Skeletal muscle satellite cell (primary cell): ENCODE data around the gene PINLYP.

Source experiments
- H3K27me3 ChIP-seq: 2 replicates; pipeline ENCODE4 v1.7.0; 2013; ENCODE audit warnings: low read length; ENCODE audit not compliant: control insufficient read depth, insufficient read depth
- H3K36me3 ChIP-seq: 2 replicates; pipeline ENCODE4 v1.7.0; 2013; ENCODE audit warnings: mild to moderate bottlenecking, control low read depth, low read length; ENCODE audit not compliant: insufficient read depth
- H3K4me1 ChIP-seq: 2 replicates; pipeline ENCODE4 v1.7.0; 2013; ENCODE audit warnings: low read length; ENCODE audit not compliant: control insufficient read depth, insufficient read depth
- H3K4me2 ChIP-seq: 2 replicates; pipeline ENCODE4 v1.7.0; 2013; ENCODE audit warnings: mild to moderate bottlenecking, low read length
- H3K4me3 ChIP-seq: 2 replicates; pipeline ENCODE4 v1.7.0; 2013; ENCODE audit warnings: low read length
- H3K9ac ChIP-seq: 2 replicates; pipeline ENCODE4 v1.7.0; 2013; ENCODE audit warnings: mild to moderate bottlenecking, low read depth, low read length, moderate library complexity
- H3K9me3 ChIP-seq: replicated peaks from 2 replicates; pipeline ENCODE4 v1.7.0; 2013; ENCODE audit warnings: mild to moderate bottlenecking, control low read depth, low read length

The PINLYP gene

DNA sequence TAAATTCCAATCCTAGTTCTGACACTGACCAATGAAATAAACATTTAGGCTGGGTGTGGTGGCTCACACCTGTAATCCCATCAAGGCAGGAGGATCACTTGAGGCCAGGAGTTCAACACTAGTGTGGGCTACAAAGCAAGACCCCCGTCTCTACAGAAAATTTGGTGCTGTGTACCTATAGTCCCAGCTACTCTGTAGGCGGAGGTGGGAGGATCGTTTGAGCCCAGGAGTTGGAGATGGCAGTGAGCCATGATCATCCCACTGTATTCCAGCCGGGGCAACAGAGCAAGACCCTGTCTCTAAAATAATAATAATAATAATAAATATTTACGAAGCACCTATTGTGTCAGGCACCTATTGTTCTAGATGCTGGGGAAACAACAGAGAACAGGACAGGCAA is 13.7 kb downstream of the PINLYP start:
- no peak overlapping the region for H3K9ac ChIP-seq
- no peaks in the 10 kb centered on the region for H3K9me3 ChIP-seq
- peaks cover 50% of the 10 kb centered on the region for H3K36me3 ChIP-seq

DNA sequence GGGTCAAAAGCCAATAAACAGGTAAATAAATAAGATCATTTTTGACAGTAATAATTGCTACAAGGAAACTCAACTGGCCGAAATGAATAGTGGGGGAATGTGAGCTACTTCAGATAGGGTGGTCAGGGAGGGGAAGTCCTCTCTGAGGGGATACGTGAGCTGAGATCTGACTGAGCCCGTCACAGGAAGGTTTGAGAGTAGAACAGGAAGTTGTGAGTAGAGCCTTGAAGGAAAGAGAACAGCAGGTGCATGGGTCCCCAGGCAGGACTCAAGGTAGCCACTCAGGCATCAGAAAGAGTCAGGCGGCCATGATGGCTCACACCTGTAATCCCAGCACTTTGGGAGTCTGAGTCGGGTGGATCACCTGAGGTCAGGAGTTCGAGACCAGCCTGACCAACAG is 14.1 kb downstream of the PINLYP start:
- H3K4me3 ChIP-seq: no peak overlapping the region
- H3K4me2 ChIP-seq: no peak overlapping the region
- no peaks in the 10 kb centered on the region for H3K9me3 ChIP-seq
- H3K9ac ChIP-seq: no peak overlapping the region
- peaks cover 10% of the 10 kb centered on the region for H3K4me1 ChIP-seq
- no peaks in the 10 kb centered on the region for H3K27me3 ChIP-seq
- H3K36me3 ChIP-seq: peaks cover 53% of the 10 kb centered on the region

More for the DNA sequence above, 13.7 kb downstream of the PINLYP start:
- Histone ChIP-seq H3K27me3 (no peaks in the 10 kb centered on the region), H3K4me3 (no peak overlapping the region), H3K4me1 (peaks cover 6% of the 10 kb centered on the region), H3K4me2 (no peak overlapping the region)

DNA sequence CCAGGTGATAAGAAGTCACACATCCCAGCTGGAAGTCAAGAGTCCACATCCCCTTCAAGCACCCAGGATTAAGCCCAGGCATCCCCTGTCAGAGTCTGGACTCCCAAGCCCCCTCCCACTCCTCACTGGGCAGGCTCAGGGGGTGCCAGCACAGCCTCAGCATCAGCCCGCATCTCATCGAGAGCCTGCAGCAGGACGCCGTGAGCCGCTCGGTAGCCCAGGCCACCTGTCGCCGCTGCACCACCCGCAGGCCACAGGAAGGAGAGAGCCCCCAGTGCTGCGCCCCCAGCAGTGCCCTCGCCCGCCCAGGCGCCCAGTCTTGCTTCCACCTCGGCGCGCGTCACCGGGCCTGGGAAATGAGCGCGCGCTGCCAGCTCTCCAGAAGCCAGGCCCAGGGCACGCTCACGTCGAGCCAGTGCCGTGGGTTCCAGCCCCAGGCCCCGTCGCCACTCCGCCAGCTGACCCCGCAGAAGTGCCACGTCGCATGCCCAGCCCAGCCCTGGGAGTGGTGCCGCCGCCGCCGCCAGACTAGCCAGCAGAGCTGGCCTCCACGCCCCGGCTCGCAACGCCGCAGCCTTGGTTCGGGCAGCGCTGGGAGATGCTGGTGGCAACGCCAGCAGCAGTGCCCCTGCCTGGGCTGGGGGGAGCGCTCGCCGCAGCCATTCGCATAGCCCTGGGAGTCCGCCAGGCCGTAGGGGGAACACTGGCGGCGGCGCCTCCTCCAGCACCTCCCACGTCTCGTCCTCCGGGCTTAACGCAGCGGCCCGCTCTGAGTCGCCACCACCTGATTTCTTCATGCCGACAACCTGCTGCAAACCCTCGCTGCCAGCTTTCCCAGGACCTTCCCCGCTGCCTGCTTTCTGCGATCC is 16.5 kb downstream of the PINLYP start:
- H3K36me3 ChIP-seq: peaks cover 45% of the 10 kb centered on the region
- H3K9ac ChIP-seq: no peak overlapping the region

DNA sequence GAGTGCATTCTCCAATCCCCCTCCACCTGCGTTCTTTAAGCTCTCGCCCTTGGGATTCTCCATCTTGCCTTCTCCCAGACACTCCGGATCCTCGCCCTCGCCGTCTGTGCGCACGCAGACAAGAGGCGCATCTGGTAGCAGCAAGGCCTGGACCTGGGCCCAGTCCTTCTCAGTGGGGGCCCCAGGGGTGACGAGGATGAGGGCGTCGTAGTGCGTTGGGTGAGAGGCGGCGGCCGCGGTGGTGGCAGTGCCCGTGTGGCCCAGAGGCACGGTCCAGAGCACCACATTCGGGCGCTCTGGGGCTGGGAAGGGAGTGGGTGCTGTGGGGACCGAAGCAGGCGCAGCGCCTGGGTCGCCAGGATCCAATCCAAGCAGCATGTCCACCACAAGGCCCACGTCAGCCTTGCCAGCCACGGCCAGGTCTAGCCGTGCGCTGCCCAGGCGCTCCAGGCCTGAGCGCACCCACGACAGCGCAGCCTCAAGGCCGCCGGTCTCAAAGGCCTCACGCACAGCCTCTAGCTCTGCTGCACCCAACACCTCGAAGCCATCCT is 17.3 kb downstream of the PINLYP start:
- Histone ChIP-seq H3K4me2 (no peak overlapping the region), H3K4me1 (peaks cover 20% of the 10 kb centered on the region), H3K9me3 (no peaks in the 10 kb centered on the region), H3K9ac (peak overlapping the region; percentile 13), H3K27me3 (no peaks in the 10 kb centered on the region), H3K4me3 (no peak overlapping the region), H3K36me3 (peaks cover 45% of the 10 kb centered on the region)

More for the DNA sequence above, 16.5 kb downstream of the PINLYP start:
- no peak overlapping the region for H3K4me3 ChIP-seq
- H3K9me3 ChIP-seq: no peaks in the 10 kb centered on the region
- H3K4me1 ChIP-seq: peaks cover 13% of the 10 kb centered on the region
- H3K4me2 ChIP-seq: no peak overlapping the region
- H3K27me3 ChIP-seq: no peaks in the 10 kb centered on the region

DNA sequence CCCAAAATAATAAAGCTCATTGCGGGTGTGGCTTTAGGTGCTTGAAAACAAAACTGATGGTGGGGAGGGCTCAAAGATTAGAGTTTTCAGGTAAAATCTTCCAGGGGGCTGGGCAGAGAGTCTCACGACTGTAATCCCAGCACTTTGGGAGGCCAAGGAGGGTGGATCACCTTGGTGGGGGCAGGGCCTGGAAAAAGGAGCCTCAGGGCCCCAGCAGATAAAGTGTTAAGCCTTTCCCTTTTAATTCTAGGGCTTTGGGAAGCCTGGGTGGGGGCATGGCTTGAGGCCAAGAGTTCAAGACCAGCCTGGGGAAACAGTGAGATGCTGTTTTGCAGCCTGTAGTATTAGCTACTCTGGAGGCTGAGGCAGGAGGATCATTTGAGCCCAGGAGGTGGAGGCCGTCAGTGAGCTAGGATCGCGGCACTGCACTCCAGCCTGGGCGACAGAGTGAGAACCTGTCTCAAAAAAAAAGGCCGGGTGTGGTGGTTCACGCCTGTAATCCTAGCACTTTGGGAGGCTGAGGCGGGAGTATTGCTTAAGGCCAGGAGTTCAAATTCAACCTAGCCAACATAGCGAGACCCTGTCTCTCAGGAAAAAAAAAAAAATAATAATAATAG is 18.6 kb downstream of the PINLYP start:
- H3K36me3 ChIP-seq: peaks cover 50% of the 10 kb centered on the region
- peaks cover 25% of the 10 kb centered on the region for H3K4me1 ChIP-seq
- H3K4me2 ChIP-seq: peak overlapping the region; percentile 100
- H3K9ac ChIP-seq: peak overlapping the region; percentile 91
- no peaks in the 10 kb centered on the region for H3K9me3 ChIP-seq
- no peaks in the 10 kb centered on the region for H3K27me3 ChIP-seq
- H3K4me3 ChIP-seq: peak overlapping the region; percentile 94

DNA sequence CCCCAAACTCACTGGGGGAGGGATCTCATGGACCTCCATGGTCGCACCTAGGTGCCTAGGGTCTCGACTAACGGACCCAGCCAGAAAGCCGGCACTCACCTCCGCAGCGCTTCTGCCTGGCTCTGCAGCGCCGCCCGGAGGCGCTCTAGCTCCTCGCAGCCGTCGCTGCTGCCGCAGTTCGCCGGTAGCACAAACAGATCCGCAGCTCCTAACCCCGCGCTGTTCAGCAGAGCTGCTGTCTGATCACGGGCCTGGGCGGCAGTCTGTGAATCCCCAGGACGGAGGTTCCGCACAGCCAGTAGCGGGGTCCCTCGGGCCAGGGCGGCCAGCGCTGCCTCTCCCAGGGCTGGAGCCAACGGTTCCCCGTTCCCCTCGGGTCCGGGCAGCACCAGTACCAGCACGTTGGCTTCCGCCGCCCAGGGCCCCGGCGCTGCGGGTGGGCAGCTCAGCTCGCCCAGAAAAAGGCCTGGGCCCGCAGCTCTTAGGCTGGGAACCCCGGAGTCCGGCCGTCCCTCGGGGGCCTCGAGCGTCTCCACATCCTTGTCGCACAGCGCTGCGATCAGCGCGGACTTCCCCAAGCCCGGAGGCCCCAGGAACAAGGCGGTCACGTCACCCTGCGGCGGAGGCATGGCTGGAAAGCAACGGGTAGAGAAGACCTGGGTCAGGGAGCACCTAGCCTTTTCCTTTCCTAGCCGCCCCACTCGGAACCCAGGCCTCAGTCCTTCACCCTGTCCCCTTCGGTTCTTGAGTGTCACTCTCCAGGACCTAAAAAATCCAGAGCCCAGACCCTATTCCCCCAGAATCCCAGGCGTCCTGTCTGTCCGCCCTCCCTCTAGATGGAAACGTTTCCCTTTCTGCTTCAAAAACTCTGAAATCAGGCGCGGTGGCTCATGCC is 19.4 kb downstream of the PINLYP start:
- H3K36me3 ChIP-seq: peaks cover 56% of the 10 kb centered on the region
- H3K9ac ChIP-seq: peak overlapping the region; percentile 91
- H3K4me3 ChIP-seq: peak overlapping the region; percentile 94
- peaks cover 25% of the 10 kb centered on the region for H3K4me1 ChIP-seq
- H3K4me2 ChIP-seq: peak overlapping the region; percentile 100
- H3K9me3 ChIP-seq: no peaks in the 10 kb centered on the region
- no peaks in the 10 kb centered on the region for H3K27me3 ChIP-seq

DNA sequence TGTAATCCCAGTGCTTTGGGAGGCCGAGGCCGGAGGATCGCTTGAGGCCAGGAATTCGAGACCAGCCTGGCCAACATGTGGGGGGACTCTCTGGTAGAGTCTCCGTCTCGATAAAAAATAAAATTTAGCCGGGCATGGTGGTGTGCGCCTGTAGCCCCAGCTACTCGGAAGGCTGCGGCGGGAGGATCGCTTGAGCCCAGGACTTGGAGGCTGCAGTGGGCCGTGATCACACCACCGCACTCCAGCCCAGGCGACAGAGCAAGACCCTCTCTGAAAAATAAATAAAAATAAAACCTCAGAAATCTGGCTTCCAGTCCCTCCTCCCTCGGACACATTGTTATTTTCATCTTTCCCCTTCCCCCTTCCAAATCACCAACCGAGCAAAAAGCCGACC is 20.0 kb downstream of the PINLYP start:
- H3K4me3 ChIP-seq: peak overlapping the region; percentile 94
- peak overlapping the region; percentile 100 for H3K4me2 ChIP-seq
- H3K4me1 ChIP-seq: peaks cover 25% of the 10 kb centered on the region
- H3K9ac ChIP-seq: peak overlapping the region; percentile 91
- H3K9me3 ChIP-seq: no peaks in the 10 kb centered on the region
- H3K36me3 ChIP-seq: peaks cover 50% of the 10 kb centered on the region
- H3K27me3 ChIP-seq: no peaks in the 10 kb centered on the region

DNA sequence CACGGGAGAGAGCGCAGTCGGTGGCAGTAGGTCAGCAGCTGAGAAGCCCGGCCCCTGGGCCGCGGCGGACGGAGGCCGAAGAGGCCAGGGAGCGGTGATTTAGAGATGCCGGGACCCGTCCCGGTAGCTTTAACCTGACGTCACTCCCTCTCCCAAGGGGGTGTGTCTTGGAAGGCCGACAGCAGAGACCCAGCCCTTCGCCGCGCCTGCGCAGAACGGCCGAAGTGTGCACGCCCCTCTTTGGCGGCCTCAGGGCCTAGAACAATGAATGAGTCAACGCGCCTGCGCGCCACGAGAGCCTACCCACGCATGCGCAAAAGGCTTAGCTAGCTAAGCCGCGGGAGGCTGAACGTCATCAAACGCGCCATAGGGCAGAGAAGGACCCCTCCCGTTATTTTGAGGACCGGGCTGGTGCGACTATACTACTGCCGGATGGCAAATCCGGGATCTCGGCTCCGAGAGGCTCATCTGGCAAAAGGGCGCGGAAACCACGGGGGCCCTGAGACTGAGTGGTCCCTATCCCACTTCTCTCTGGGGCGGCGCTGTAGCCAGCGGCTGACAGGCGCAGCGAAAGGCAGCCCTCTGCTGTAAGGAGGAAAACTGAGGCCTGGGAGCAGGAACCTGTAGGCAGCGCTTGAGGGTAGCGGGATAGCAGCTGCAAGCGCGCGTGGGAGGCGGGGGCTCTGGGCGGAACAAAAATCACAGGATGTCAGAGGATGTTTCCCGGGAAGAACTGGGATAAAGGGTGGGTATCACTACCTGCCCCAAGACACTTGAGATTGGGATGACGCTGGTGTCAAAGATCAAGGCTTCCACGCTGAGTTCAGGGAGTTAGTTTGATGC is 20.6 kb downstream of the PINLYP start, which contains the start of the genes IRGQ and ZNF576:
IRGQ (minus strand) TSS at position 136 of the 843 bp plus-strand sequence. CDS start 796 bp downstream, outside the sequence.
ZNF576 (plus strand) TSS at position 597 of the 843 bp plus-strand sequence. CDS start 514 bp downstream, outside the sequence.
- no peaks in the 10 kb centered on the region for H3K27me3 ChIP-seq
- H3K4me1 ChIP-seq: peaks cover 25% of the 10 kb centered on the region
- peak within 1 kb of the TSS; percentile 94 for H3K4me3 ChIP-seq
- H3K36me3 ChIP-seq: peaks cover 44% of the 10 kb centered on the region
- peak within 1 kb of the TSS; percentile 94 for H3K9ac ChIP-seq
- H3K4me2 ChIP-seq: peak within 1 kb of the TSS; percentile 100
- no peaks in the 10 kb centered on the region for H3K9me3 ChIP-seq

DNA sequence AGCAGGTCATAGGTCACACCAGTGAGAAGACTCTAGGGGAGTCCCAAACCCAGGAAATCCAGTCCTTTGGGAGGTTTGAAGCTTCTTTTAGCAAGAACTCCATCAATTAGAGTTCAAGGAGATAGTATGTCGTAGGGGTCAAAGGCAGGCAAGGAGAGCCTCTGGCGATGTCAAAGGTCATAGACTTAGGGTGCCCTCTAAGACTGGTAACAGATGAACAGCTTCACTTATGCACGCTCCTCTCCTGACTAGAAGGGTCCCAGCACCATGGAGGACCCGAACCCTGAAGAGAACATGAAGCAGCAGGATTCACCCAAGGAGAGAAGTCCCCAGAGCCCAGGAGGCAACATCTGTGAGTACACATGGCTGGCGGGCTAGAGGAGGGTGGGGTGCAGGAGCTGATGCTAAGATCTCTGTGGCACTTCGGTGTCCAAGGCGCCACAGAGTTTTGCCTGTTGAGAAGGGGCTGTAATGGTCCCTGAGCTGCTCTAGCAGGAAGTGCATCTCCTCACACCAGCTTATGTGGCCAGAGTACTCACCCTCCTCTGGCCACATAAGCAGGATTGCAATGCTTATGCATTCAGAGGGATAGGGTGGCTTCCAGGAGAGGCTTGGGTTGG is 21.4 kb downstream of the PINLYP start:
- Histone ChIP-seq H3K9me3 (no peaks in the 10 kb centered on the region), H3K9ac (peak overlapping the region; percentile 94), H3K4me3 (peak overlapping the region; percentile 88), H3K27me3 (no peaks in the 10 kb centered on the region), H3K4me2 (peak overlapping the region; percentile 97), H3K4me1 (peaks cover 25% of the 10 kb centered on the region), H3K36me3 (peaks cover 43% of the 10 kb centered on the region)

DNA sequence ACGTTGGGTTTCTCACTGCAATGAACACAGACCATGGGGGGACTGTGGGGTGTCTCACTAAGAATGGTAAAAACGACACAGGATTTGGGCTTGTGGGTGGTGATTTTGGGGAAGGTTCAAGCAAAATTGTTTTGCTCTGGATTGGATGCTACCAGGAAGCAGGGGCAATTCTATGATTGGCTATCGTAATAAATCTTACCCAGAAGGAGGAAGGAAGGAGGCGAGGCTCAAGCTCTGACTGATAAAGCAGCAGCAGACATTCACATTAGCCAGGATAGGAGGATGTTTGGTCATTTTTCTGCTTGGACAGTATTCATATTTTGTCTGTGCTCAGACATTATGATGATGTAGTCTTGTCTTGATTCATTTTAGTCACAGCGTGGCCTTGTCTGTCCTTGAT is 22.3 kb downstream of the PINLYP start:
- Histone ChIP-seq H3K4me3 (peak overlapping the region; percentile 88), H3K27me3 (no peaks in the 10 kb centered on the region), H3K9me3 (no peaks in the 10 kb centered on the region), H3K4me2 (peak overlapping the region; percentile 97), H3K9ac (peak overlapping the region; percentile 94), H3K4me1 (peaks cover 25% of the 10 kb centered on the region), H3K36me3 (peaks cover 38% of the 10 kb centered on the region)
